Gastroesophageal sphincter (tissue), 3 donors: ENCODE measurements around the gene FAM78A.

ENCODE experiments used
- CTCF ChIP-seq, 4 experiments: fragments of 200-600 bp in 2 of 4; fragments of 450-650 bp in 2 of 4; sonication (generic) in 1 of 4; IDR thresholded peaks; one replicate each; pipeline ENCODE4 v1.5.1; 2017 to 2019; ENCODE audit warnings: antibody characterized with exemption in 4 of 4, mild to moderate bottlenecking in 2 of 4, moderate library complexity in 2 of 4
- EP300 ChIP-seq: sonication (generic); formaldehyde crosslinking; IDR thresholded peaks from one replicate; pipeline ENCODE4 v1.6.1; 2017; ENCODE audit warnings: antibody characterized with exemption, mild to moderate bottlenecking
- POLR2A ChIP-seq, 2 donors: fragments of 450-650 bp; IDR thresholded peaks; one replicate each; pipeline ENCODE4 v1.6.1; 2017; ENCODE audit warnings: antibody characterized with exemption in 2 of 2, mild to moderate bottlenecking in 2 of 2, moderate library complexity in 1 of 2
- POLR2AphosphoS5 ChIP-seq: sonication (generic); formaldehyde crosslinking; IDR thresholded peaks from one replicate; pipeline ENCODE4 v1.6.1; 2017; ENCODE audit warnings: antibody characterized with exemption

GRCh38 chr9:131282688-131283422 is 6.5 kb upstream of the FAM78A start:
- no peak for TF ChIP-seq POLR2AphosphoS5
- TF ChIP-seq CTCF (IDR thresholded peaks at IDR 0.05) = no peak
- no peak for TF ChIP-seq POLR2A (IDR thresholded peaks at IDR 0.05)
- no peak for TF ChIP-seq EP300
